IMR-90 (cell line): Measurements from ENCODE around the gene LONP2. TPM values are rescaled to one million over a fixed set of nuclear protein-coding genes. Genes with fewer than 3 reads are reported as not detected.

Experiments used
- ATAC-seq: fragments of 200-7000 bp; cut with Tn5 transposase; 2 replicates; pipeline ENCODE4 v1.9.1; 2020; ENCODE audit warnings: low read depth, mild to moderate bottlenecking, moderate library complexity
- BruUV-seq: library from RNA; stranded (reverse); fragments of 400-500 nt; replicated peaks from 2 replicates; lab custom pipeline; 2021; lab: Mats Ljungman, UMichigan
- CTCF ChIA-PET: fragments of 300-600 bp; formaldehyde crosslinking; extraction: SDS; loops from one replicate; lab custom pipeline; 2021; ENCODE audit warnings: antibody characterized with exemption; lab: Yijun Ruan, JAX
- POLR2A ChIA-PET: fragments of 300-600 bp; sonication (Branson Sonifier 250); formaldehyde crosslinking; loops from one replicate; lab custom pipeline; 2022; ENCODE audit warnings: antibody characterized with exemption; ENCODE audit not compliant: unreplicated experiment; lab: Charles Lee
- DNase-seq: peaks from one replicate; pipeline ENCODE4 v3.0.0; 2013
- H2AFZ ChIP-seq: replicated peaks from 2 replicates; pipeline ENCODE3; 2013; ENCODE audit warnings: low read length, mild to moderate bottlenecking; ENCODE audit not compliant: poor library complexity
- H2AK5ac ChIP-seq: 2 replicates; pipeline ENCODE4 v1.6.1; 2013; ENCODE audit warnings: low read depth, low read length, inconsistent platforms
- H2AK9ac ChIP-seq: replicated peaks from 2 replicates; pipeline ENCODE3; 2013; ENCODE audit warnings: mild to moderate bottlenecking, low read depth, low read length, moderate library complexity; ENCODE audit not compliant: poor library complexity
- H2BK120ac ChIP-seq: 2 replicates; pipeline ENCODE4 v1.6.1; 2013; ENCODE audit warnings: low read depth, low read length, inconsistent platforms
- H2BK15ac ChIP-seq: 3 replicates; pipeline ENCODE4 v1.6.1; 2013; ENCODE audit warnings: low read depth, low read length, inconsistent platforms
- H2BK20ac ChIP-seq: 2 replicates; pipeline ENCODE4 v1.6.1; 2013; ENCODE audit warnings: low read depth, mild to moderate bottlenecking, inconsistent platforms, low read length, moderate library complexity
- H2BK5ac ChIP-seq: 2 replicates; pipeline ENCODE4 v1.6.1; 2013; ENCODE audit warnings: mild to moderate bottlenecking, low read depth, low read length, inconsistent platforms; ENCODE audit not compliant: poor library complexity, severe bottlenecking
- H3K14ac ChIP-seq: replicated peaks from 2 replicates; pipeline ENCODE4 v1.6.1; 2013; ENCODE audit warnings: low read depth, low read length, inconsistent platforms
- H3K18ac ChIP-seq: 2 replicates; pipeline ENCODE4 v1.6.1; 2013; ENCODE audit warnings: low read depth, low read length, control low read depth
- H3K23ac ChIP-seq: 2 replicates; pipeline ENCODE4 v1.6.1; 2013; ENCODE audit warnings: low read depth, low read length, inconsistent platforms
- H3K27ac ChIP-seq: 2 replicates; pipeline ENCODE4 v1.5.1; 2013; ENCODE audit warnings: mild to moderate bottlenecking, control low read depth, low read length; ENCODE audit not compliant: insufficient read depth
- H3K27me3 ChIP-seq: 2 replicates; pipeline ENCODE4 v1.6.1; 2013; ENCODE audit warnings: low read length; ENCODE audit not compliant: control insufficient read depth, insufficient read depth
- H3K36me3 ChIP-seq: 2 replicates; pipeline ENCODE4 v1.6.1; 2013; ENCODE audit warnings: low read length, mixed read lengths; ENCODE audit not compliant: control insufficient read depth, insufficient read depth
- H3K4ac ChIP-seq: 2 replicates; pipeline ENCODE4 v1.6.1; 2013; ENCODE audit warnings: low read depth, low read length, inconsistent platforms
- H3K4me1 ChIP-seq: 2 replicates; pipeline ENCODE4 v1.6.1; 2013; ENCODE audit warnings: low read length, mixed read lengths; ENCODE audit not compliant: control insufficient read depth, insufficient read depth
- H3K4me2 ChIP-seq: 2 replicates; pipeline ENCODE4 v1.6.1; 2013; ENCODE audit warnings: low read depth, mild to moderate bottlenecking, control low read depth, low read length, moderate library complexity
- H3K4me3 ChIP-seq: 2 replicates; pipeline ENCODE4 v1.5.1; 2013; ENCODE audit warnings: low read depth, mild to moderate bottlenecking, control low read depth, low read length, moderate library complexity; ENCODE audit not compliant: insufficient read depth
- H3K56ac ChIP-seq: 2 replicates; pipeline ENCODE4 v1.6.1; 2013; ENCODE audit warnings: low read length, inconsistent platforms; ENCODE audit not compliant: insufficient read depth; ENCODE audit errors: extremely low read depth
- H3K79me1 ChIP-seq, 2 experiments: 2 replicates each; pipeline ENCODE4 v1.6.1; 2013; ENCODE audit warnings: low read length in 2 of 2, inconsistent platforms in 1 of 2, low read depth in 1 of 2
- H3K9ac ChIP-seq: 2 replicates; pipeline ENCODE4 v1.6.1; 2013; ENCODE audit warnings: low read depth, low read length, control low read depth
- H3K9me1 ChIP-seq: 2 replicates; pipeline ENCODE4 v1.6.1; 2013; ENCODE audit warnings: low read length, inconsistent platforms; ENCODE audit not compliant: insufficient read depth
- H3K9me3 ChIP-seq: 2 replicates; pipeline ENCODE4 v1.6.1; 2013; ENCODE audit warnings: low read length; ENCODE audit not compliant: control insufficient read depth, insufficient read depth
- H4K20me1 ChIP-seq: 2 replicates; pipeline ENCODE4 v1.6.1; 2013; ENCODE audit warnings: low read length, inconsistent platforms; ENCODE audit not compliant: insufficient read depth
- H4K5ac ChIP-seq: 2 replicates; pipeline ENCODE4 v1.6.1; 2013; ENCODE audit warnings: mild to moderate bottlenecking, low read depth, low read length, control low read depth
- H4K8ac ChIP-seq, 2 experiments: 2 replicates each; pipeline ENCODE4 v1.6.1; 2013; ENCODE audit warnings: low read depth in 2 of 2, low read length in 2 of 2, control low read depth in 1 of 2, inconsistent platforms in 1 of 2
- H4K91ac ChIP-seq: 2 replicates; pipeline ENCODE4 v1.6.1; 2013; ENCODE audit warnings: low read depth, low read length, inconsistent platforms; ENCODE audit not compliant: insufficient read depth
- CEBPB ChIP-seq: IDR thresholded peaks from 2 replicates; pipeline ENCODE4 v1.6.1; 2012; ENCODE audit warnings: low read depth, low read length, improper control_type of control experiment
- CHD1 ChIP-seq: IDR thresholded peaks from 2 replicates; pipeline ENCODE4 v1.6.1; 2012; ENCODE audit warnings: low read depth, low read length, improper control_type of control experiment
- MAFK ChIP-seq: IDR thresholded peaks from 2 replicates; pipeline ENCODE4 v1.6.1; 2012; ENCODE audit warnings: low read depth, low read length, improper control_type of control experiment
- RFX5 ChIP-seq: IDR thresholded peaks from 2 replicates; pipeline ENCODE4 v1.8.0; 2012; ENCODE audit warnings: low read depth, mild to moderate bottlenecking, low read length, moderate library complexity
- SMC3 ChIP-seq: fragments of 150-350 bp; IDR thresholded peaks from 2 replicates; pipeline ENCODE4 v1.6.1; 2016; ENCODE audit warnings: low read depth, mild to moderate bottlenecking, antibody characterized with exemption, low read length, moderate library complexity
- WGBS, 2 experiments: methylation state at CpG; one replicate each; pipeline versions ENCODE4 v1.1.5 to v1.1.7; 2013; ENCODE audit warnings: missing lambda C conversion rate in 2 of 2; ENCODE audit not compliant: insufficient read length in 1 of 2; ENCODE audit errors: extremely low coverage in 2 of 2; 5-methylcytosine and 5-hydroxymethylcytosine counted together
- dilution Hi-C: fragments of 300-500 bp; cut with HindIII; formaldehyde crosslinking; loops from one replicate; pipeline ENCODE4 v1.14.3; 2018; ENCODE audit warnings: low sequenced_read_pairs; ENCODE audit not compliant: unreplicated experiment
- in situ Hi-C: fragments of 300-500 bp; cut with MboI; formaldehyde crosslinking; loops from 3 replicates; pipeline ENCODE4 v1.14.3; 2019; ENCODE audit warnings: low sequenced_read_pairs, inconsistent platforms, mixed read lengths
- intact Hi-C: fragments of 100-400 bp; cut with micrococcal nuclease; formaldehyde crosslinking; loops from 2 replicates; pipeline ENCODE4 v1.10.0; 2022
- polyA plus RNA-seq, 3 experiments: library from polyadenylated mRNA; depleted of rRNA; stranded (reverse); fragments of >200 nt; gene quantifications; 2 replicates each; pipeline ENCODE4 v1.2.3, GENCODE V29; 2012; ENCODE audit warnings: low replicate concordance in 1 of 3
- total RNA-seq: library from RNA; depleted of rRNA; stranded (reverse); fragments of >200 nt; gene quantifications from 2 replicates; pipeline ENCODE4 v1.2.3, GENCODE V29; 2012

Gene LONP2
- total and polyA plus RNA-seq, 2 of the 4 experiments (the other 2 are of a cell fraction) = 31.5 to 90.9 TPM

DNA sequence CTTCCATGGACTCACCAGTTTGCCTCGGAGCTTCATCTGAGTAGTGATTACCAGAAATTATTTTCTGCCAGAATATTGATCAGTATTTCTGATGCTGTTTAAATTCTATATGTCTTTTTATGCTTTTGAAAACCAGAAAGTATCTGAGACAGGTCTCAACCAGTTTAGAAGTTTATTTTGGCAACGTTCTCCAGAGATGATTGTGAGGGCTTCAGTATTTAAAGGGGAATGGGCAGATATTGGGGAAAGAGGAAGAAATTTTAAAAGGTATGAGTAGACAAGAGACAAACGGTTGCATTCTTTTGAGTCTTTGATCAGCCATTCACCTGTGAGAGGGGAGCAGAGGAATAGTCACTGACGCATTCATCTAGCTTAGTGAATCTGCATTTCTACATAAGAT, 47.7 kb downstream of the LONP2 start:
- Histone ChIP-seq H3K56ac (no peak overlapping the region), H3K9me1 (0 out of 2 replicates have a peak, but pooled peaks cover 3% of the 10 kb centered on the region), H3K79me1 (peaks cover 32 to 42% of the 10 kb centered on the region in 2 experiments), H2BK15ac (no peak overlapping the region), H2BK20ac (no peak overlapping the region), H2AK9ac (no peak overlapping the region), H3K4me1 (peaks cover 1% of the 10 kb centered on the region; the same call in 1 of the 2 replicates), H2BK120ac (no peak overlapping the region), H3K18ac (no peak overlapping the region), H3K4me3 (no peak overlapping the region), H4K91ac (no peak overlapping the region), H3K4ac (no peak overlapping the region), H3K4me2 (no peak overlapping the region), H4K8ac (no peak overlapping the region; a peak in 1 of 4 replicates), H3K36me3 (peaks cover 26% of the 10 kb centered on the region), H4K20me1 (no peaks in the 10 kb centered on the region), H3K27ac (no peak overlapping the region), H3K9me3 (peaks cover 8% of the 10 kb centered on the region), H4K5ac (no peak overlapping the region), H2AK5ac (no peak overlapping the region), H3K14ac (no peak overlapping the region), H3K23ac (no peak overlapping the region), H3K9ac (no peak overlapping the region), H2BK5ac (no peak overlapping the region), H3K27me3 (no peaks in the 10 kb centered on the region), H2AFZ (no peak overlapping the region)
- DNase-seq (no peak), ATAC-seq (no peak)
- in situ Hi-C loops (no loop called here), intact Hi-C loops (no loop called here), dilution Hi-C loops (no loop called here)
- POLR2A ChIA-PET = no interaction called here
- TF ChIP-seq MAFK = no peak
- no peak for TF ChIP-seq SMC3
- no peak for TF ChIP-seq CHD1
- no peak for TF ChIP-seq CEBPB
- TF ChIP-seq RFX5 = no peak
- WGBS, 2 experiments = no CpG with 5 or more reads among the region's 4 CpGs
- BruUV-seq = no TSS peak
- CTCF ChIA-PET = interaction anchor here (0.9 to 1.3 kb wide), 3 partner anchors 9 to 74 kb away, joined by 3 to 5 read pairs (median 3); no protein-coding TSS in a partner anchor
